ENCODE measurements around the gene TXNDC11. TPM values are rescaled to one million over a fixed set of nuclear protein-coding genes. Genes with fewer than 3 reads are reported as not detected.
A peak's percentile ranks its signal among the peaks of the same experiment; 100 is the strongest.

TXNDC11 gene
- total and polyA plus RNA-seq, 2 experiments from 2014 or later: 6.8 to 12.0 TPM

DNA sequence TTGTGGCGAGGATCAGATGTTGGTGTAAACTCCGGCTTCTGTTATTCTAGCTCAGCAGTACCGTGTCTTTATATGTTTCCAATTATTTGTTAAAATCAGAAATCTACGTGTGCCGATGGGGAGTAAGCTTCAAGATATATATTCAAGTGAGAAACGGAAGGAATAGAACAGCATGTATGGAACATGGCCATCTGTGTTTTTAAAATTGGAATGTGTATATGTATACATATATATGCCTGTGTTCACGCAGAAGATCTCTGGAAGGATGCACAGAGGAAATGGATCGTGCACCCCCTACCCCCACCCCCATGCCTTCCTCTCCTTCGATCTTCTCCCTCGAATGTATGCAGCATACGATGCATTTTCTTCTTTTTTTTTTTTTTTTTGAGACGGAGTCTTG is 82.1 kb downstream of the TXNDC11 start (continued):
- TF ChIP-seq, protein P1, sequence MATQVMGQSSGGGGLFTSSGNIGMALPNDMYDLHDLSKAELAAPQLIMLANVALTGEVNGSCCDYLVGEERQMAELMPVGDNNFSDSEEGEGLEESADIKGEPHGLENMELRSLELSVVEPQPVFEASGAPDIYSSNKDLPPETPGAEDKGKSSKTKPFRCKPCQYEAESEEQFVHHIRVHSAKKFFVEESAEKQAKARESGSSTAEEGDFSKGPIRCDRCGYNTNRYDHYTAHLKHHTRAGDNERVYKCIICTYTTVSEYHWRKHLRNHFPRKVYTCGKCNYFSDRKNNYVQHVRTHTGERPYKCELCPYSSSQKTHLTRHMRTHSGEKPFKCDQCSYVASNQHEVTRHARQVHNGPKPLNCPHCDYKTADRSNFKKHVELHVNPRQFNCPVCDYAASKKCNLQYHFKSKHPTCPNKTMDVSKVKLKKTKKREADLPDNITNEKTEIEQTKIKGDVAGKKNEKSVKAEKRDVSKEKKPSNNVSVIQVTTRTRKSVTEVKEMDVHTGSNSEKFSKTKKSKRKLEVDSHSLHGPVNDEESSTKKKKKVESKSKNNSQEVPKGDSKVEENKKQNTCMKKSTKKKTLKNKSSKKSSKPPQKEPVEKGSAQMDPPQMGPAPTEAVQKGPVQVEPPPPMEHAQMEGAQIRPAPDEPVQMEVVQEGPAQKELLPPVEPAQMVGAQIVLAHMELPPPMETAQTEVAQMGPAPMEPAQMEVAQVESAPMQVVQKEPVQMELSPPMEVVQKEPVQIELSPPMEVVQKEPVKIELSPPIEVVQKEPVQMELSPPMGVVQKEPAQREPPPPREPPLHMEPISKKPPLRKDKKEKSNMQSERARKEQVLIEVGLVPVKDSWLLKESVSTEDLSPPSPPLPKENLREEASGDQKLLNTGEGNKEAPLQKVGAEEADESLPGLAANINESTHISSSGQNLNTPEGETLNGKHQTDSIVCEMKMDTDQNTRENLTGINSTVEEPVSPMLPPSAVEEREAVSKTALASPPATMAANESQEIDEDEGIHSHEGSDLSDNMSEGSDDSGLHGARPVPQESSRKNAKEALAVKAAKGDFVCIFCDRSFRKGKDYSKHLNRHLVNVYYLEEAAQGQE (IDR thresholded peaks at IDR 0.05; ENCODE audit: unreplicated experiment): no peak
- TF ChIP-seq, protein P2, sequence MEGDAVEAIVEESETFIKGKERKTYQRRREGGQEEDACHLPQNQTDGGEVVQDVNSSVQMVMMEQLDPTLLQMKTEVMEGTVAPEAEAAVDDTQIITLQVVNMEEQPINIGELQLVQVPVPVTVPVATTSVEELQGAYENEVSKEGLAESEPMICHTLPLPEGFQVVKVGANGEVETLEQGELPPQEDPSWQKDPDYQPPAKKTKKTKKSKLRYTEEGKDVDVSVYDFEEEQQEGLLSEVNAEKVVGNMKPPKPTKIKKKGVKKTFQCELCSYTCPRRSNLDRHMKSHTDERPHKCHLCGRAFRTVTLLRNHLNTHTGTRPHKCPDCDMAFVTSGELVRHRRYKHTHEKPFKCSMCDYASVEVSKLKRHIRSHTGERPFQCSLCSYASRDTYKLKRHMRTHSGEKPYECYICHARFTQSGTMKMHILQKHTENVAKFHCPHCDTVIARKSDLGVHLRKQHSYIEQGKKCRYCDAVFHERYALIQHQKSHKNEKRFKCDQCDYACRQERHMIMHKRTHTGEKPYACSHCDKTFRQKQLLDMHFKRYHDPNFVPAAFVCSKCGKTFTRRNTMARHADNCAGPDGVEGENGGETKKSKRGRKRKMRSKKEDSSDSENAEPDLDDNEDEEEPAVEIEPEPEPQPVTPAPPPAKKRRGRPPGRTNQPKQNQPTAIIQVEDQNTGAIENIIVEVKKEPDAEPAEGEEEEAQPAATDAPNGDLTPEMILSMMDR (conservative IDR thresholded peaks at IDR 0.05; ENCODE audit: low read depth in 2 of 2): no peak
- TF ChIP-seq ZNF331 (CRISPR knock-in tag; IDR thresholded peaks at IDR 0.05; ENCODE audit: low read depth) (no peak), ZNF114 (CRISPR knock-in tag; IDR thresholded peaks at IDR 0.05) (no peak)
- TF ChIP-seq, protein P3, sequence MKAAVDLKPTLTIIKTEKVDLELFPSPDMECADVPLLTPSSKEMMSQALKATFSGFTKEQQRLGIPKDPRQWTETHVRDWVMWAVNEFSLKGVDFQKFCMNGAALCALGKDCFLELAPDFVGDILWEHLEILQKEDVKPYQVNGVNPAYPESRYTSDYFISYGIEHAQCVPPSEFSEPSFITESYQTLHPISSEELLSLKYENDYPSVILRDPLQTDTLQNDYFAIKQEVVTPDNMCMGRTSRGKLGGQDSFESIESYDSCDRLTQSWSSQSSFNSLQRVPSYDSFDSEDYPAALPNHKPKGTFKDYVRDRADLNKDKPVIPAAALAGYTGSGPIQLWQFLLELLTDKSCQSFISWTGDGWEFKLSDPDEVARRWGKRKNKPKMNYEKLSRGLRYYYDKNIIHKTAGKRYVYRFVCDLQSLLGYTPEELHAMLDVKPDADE (IDR thresholded peaks at IDR 0.05): no peak

DNA sequence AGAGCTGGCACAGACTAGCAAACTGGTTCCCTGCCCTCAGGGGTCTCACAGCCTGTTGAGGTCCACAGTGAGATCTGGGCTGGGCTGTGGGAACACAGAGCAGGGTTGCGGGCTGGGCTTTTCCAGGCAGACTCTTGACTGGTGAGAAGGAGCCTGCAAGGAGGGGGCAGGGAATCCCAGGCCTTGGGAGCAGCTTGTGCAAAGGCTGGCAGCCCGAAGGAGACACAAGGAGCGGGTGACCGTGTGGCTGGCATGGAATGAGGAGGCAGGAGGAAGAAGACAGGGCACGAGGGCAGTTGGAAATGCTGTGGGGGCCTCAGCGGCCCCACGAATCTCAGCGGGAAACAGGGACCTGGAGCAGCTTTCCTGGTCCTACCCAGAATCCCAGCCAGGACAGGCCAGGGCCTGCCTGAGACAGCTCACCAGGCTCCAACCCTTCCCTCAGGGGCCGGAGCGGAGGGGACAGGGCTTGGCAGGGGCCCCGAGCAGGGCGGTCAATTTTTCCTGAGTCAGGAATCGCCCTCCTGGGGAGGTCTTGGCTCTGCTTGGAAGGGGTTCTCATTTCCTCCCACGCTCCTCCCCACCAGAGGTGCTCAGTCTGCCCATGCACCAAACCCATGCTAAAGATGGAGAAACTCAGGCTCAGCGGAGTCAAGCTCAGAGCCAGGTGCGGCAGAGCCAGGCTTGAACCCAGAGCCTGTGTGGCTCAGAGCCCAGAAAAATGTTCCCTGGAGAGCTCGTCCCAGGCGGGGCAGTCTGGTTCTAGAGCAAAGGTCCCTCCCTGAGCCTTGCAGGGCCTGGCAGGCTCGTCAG is 83.6 kb downstream of the TXNDC11 start:
- Histone ChIP-seq H3K79me2 (replicated peaks; ENCODE audit: insufficient read depth) (no peaks in the 10 kb centered on the region), H2AFZ (peak overlapping the region; percentile 97), H3K4me3 (no peak overlapping the region), H3K36me3 (ENCODE audit: insufficient read depth) (no peaks in the 10 kb centered on the region), H3K9me2 (ENCODE audit: insufficient read depth) (no peaks in the 10 kb centered on the region), H3F3A (replicated peaks; ENCODE audit: low read depth) (no peaks in the 10 kb centered on the region), H3K27ac (ENCODE audit: low read depth) (no peak overlapping the region), H3K27me3 (ENCODE audit: insufficient read depth) (no peaks in the 10 kb centered on the region), H4K20me1 (replicated peaks; ENCODE audit: insufficient read depth) (no peaks in the 10 kb centered on the region), H3K4me2 (no peak overlapping the region), H3K4me1 (ENCODE audit: insufficient read depth) (no peaks in the 10 kb centered on the region; the same call in 1 of the 2 replicates)
- no peak overlapping the region for H3K4me3 Mint-ChIP-seq
- no peaks in the 10 kb centered on the region for H3K9me3 Mint-ChIP-seq
- peak; percentile 77 for ATAC-seq
- H3K27ac Mint-ChIP-seq: peak overlapping the region; percentile 89
- no peaks in the 10 kb centered on the region for H3K36me3 Mint-ChIP-seq (ENCODE audit: low read depth)
- DNase-seq (ENCODE audit: low spot score): peak; percentile 35
- H3K4me1 Mint-ChIP-seq: peaks cover 7% of the 10 kb centered on the region; the same call in 2 of the 3 replicates
- peaks cover 7% of the 10 kb centered on the region for H3K27me3 Mint-ChIP-seq (ENCODE audit: insufficient read depth, low read depth, poor library complexity)
- TF ChIP-seq POLR2AphosphoS5 (IDR thresholded peaks at IDR 0.05; ENCODE audit: low read depth) (no peak), STAT1 (IDR thresholded peaks at IDR 0.05; ENCODE audit: unreplicated experiment) (no peak), CREB1 (CRISPR knock-in tag; IDR thresholded peaks at IDR 0.05; ENCODE audit: low read depth) (no peak), JUNB (IDR thresholded peaks at IDR 0.05; ENCODE audit: unreplicated experiment) (no peak)
- TF ChIP-seq, protein P2 (conservative IDR thresholded peaks at IDR 0.05; ENCODE audit: low read depth in 2 of 2): no peak
